ENCODE measurements around the gene MCM3. TPM values are rescaled to one million over a fixed set of nuclear protein-coding genes. Genes with fewer than 3 reads are reported as not detected.
A peak's percentile ranks its signal among the peaks of the same experiment; 100 is the strongest.

MCM3 gene
- polyA plus RNA-seq, 1 donor (not counting 4 experiments of a cell fraction or from before 2014, with no cell fraction given): 60.9 TPM

DNA sequence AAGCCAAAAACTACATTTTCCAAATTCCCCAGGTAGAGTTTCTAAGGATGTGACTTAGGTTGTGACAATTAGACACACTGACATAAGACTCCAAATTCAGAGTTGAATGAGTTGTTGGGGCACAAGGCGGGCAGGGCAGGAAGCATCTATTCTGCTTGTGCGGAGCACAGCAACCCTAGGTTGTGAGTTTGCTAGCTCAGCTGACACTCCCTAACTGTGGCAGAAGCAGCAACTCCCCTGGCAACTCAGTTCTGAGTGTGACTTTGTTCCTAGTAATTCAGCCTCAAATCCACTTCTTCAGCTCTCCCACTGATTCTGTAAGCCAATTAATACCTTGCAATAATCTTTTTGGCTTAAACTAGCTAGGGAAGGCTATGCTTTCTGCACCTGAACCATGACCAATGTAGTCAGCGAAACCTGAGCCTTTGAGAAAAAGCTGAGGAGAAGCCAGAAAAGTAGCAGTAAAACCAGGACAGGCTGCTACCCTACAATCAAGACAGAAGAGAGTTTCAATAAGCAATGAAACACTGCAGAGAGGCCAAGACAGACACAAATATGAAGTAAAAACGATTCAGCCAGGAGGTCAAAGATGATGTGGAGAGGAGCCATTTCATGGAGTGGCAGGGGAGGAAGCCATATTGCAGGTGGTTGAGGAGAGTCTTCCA, 47.4 kb upstream of the MCM3 start:
- TF ChIP-seq EZH2 (IDR thresholded peaks at IDR 0.05; ENCODE audit: low read length): no peak
- TF ChIP-seq, protein P1, sequence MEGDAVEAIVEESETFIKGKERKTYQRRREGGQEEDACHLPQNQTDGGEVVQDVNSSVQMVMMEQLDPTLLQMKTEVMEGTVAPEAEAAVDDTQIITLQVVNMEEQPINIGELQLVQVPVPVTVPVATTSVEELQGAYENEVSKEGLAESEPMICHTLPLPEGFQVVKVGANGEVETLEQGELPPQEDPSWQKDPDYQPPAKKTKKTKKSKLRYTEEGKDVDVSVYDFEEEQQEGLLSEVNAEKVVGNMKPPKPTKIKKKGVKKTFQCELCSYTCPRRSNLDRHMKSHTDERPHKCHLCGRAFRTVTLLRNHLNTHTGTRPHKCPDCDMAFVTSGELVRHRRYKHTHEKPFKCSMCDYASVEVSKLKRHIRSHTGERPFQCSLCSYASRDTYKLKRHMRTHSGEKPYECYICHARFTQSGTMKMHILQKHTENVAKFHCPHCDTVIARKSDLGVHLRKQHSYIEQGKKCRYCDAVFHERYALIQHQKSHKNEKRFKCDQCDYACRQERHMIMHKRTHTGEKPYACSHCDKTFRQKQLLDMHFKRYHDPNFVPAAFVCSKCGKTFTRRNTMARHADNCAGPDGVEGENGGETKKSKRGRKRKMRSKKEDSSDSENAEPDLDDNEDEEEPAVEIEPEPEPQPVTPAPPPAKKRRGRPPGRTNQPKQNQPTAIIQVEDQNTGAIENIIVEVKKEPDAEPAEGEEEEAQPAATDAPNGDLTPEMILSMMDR (optimal IDR thresholded peaks at IDR 0.05 in 1 of 3, IDR thresholded peaks at IDR 0.05 in 1 of 3, conservative IDR thresholded peaks at IDR 0.05 in 1 of 3; ENCODE audit: extremely low read depth in 1 of 3, insufficient read depth in 2 of 3, low read length in 3 of 3): no peak
- H3K9ac ChIP-seq (ENCODE audit: control insufficient read depth, extremely low read depth, insufficient read depth, low read length): no peak overlapping the region
- no peaks in the 10 kb centered on the region for H4K20me1 ChIP-seq (ENCODE audit: control insufficient read depth, extremely low read depth, insufficient read depth, low read length)
- no peaks in the 10 kb centered on the region for H3K36me3 ChIP-seq (ENCODE audit: control insufficient read depth in 2 of 2, extremely low read depth in 1 of 2, insufficient read depth in 2 of 2, low read length in 2 of 2)
- no peaks in the 10 kb centered on the region for H3K9me1 ChIP-seq (ENCODE audit: control insufficient read depth, extremely low read depth, insufficient read depth, low read length)
- H2AFZ ChIP-seq (ENCODE audit: control insufficient read depth, low read length): no peak overlapping the region
- H3K9me3 ChIP-seq (ENCODE audit: control insufficient read depth, low read depth, low read length): no peaks in the 10 kb centered on the region
- no peaks in the 10 kb centered on the region for H3K79me2 ChIP-seq (ENCODE audit: control insufficient read depth, insufficient read depth, low read length)
- H3K4me1 ChIP-seq (ENCODE audit: control insufficient read depth, extremely low read depth, insufficient read depth, low read length): no peaks in the 10 kb centered on the region
- no peaks in the 10 kb centered on the region for H3K27me3 ChIP-seq (ENCODE audit: control insufficient read depth, extremely low read depth, insufficient read depth, low read length)
- dilution Hi-C loops (cut with MboI; ENCODE audit: extremely low pct_ligation_motif_present, low sequenced_read_pairs): no loop called here
- no peak overlapping the region for H3K27ac ChIP-seq (ENCODE audit: control insufficient read depth, insufficient read depth, low read length)
- H3K4me2 ChIP-seq (ENCODE audit: control insufficient read depth, extremely low read depth, insufficient read depth, low read depth, low read length): no peak overlapping the region
- DNase-seq (ENCODE audit: low read depth, low spot score) (no peak), FAIRE-seq (no peak)
- H3K4me3 ChIP-seq (ENCODE audit: control insufficient read depth in 2 of 3, extremely low read depth in 1 of 3, insufficient read depth in 2 of 3, low read depth in 1 of 3, low read length in 3 of 3): no peak overlapping the region

DNA sequence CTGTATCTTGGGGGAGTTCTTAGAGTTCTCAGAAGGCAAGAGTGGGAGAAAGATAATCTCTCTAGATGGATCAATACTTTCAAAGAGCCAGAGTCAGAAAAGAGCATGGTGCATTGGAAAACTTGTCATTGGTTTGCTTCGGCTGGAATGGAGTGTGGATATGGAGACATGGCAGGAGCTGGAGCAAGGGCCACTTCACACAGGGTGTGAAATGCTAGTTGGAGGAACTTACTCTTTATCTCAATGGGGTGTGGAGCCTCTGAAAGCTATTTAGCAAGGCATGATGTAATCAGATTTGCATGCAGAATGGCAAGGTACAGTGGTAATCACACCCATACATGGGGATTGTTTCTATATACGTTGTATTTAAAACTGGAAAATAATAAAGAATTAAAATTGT, 45.9 kb upstream of the MCM3 start:
- Histone ChIP-seq H3K27ac (ENCODE audit: control insufficient read depth, insufficient read depth, low read length) (no peak overlapping the region), H3K9ac (ENCODE audit: control insufficient read depth, extremely low read depth, insufficient read depth, low read length) (no peak overlapping the region), H3K27me3 (ENCODE audit: control insufficient read depth, extremely low read depth, insufficient read depth, low read length) (no peaks in the 10 kb centered on the region), H3K4me3 (ENCODE audit: control insufficient read depth in 2 of 3, extremely low read depth in 1 of 3, insufficient read depth in 2 of 3, low read depth in 1 of 3, low read length in 3 of 3) (no peak overlapping the region), H3K9me1 (ENCODE audit: control insufficient read depth, extremely low read depth, insufficient read depth, low read length) (no peaks in the 10 kb centered on the region), H3K4me2 (ENCODE audit: control insufficient read depth, extremely low read depth, insufficient read depth, low read depth, low read length) (no peak overlapping the region), H2AFZ (ENCODE audit: control insufficient read depth, low read length) (no peak overlapping the region), H3K79me2 (ENCODE audit: control insufficient read depth, insufficient read depth, low read length) (no peaks in the 10 kb centered on the region), H3K4me1 (ENCODE audit: control insufficient read depth, extremely low read depth, insufficient read depth, low read length) (no peaks in the 10 kb centered on the region), H3K9me3 (ENCODE audit: control insufficient read depth, low read depth, low read length) (no peaks in the 10 kb centered on the region), H4K20me1 (ENCODE audit: control insufficient read depth, extremely low read depth, insufficient read depth, low read length) (no peaks in the 10 kb centered on the region), H3K36me3 (ENCODE audit: control insufficient read depth in 2 of 2, extremely low read depth in 1 of 2, insufficient read depth in 2 of 2, low read length in 2 of 2) (no peaks in the 10 kb centered on the region)
- DNase-seq (ENCODE audit: low read depth, low spot score) (no peak), FAIRE-seq (peak; percentile 23)
- dilution Hi-C loops (cut with MboI; ENCODE audit: extremely low pct_ligation_motif_present, low sequenced_read_pairs): no loop called here
- TF ChIP-seq, protein P1 (optimal IDR thresholded peaks at IDR 0.05 in 1 of 3, IDR thresholded peaks at IDR 0.05 in 1 of 3, conservative IDR thresholded peaks at IDR 0.05 in 1 of 3; ENCODE audit: extremely low read depth in 1 of 3, insufficient read depth in 2 of 3, low read length in 3 of 3): no peak
- TF ChIP-seq EZH2 (IDR thresholded peaks at IDR 0.05; ENCODE audit: low read length): no peak
